ENCODE results near the gene ABCB6. TPM values are rescaled to one million over a fixed set of nuclear protein-coding genes. Genes with fewer than 3 reads are reported as not detected.

ABCB6 gene
- total RNA-seq, 1 donor from 2014 or later, result 62.9 TPM

Other genes with a start within 250 kb of the ABCB6 start
- gene FEV, start 233.8 kb downstream of the ABCB6 start, total RNA-seq, result not detected in 2 replicates
- not detected in 2 replicates for gene CRYBA2, start 225.5 kb downstream of the ABCB6 start, total RNA-seq
- not detected in 2 replicates for gene CFAP65, start 177.4 kb downstream of the ABCB6 start, total RNA-seq
- gene IHH, start 158.0 kb downstream of the ABCB6 start, total RNA-seq, result not detected in 2 replicates
- 15.0 and 16.1 TPM in 2 replicates for gene NHEJ1, start 58.1 kb downstream of the ABCB6 start, total RNA-seq
- 0.58 and 1.7 TPM in 2 replicates for gene SLC23A3, start 48.9 kb downstream of the ABCB6 start, total RNA-seq
- gene CNPPD1, start 42.0 kb downstream of the ABCB6 start, total RNA-seq, result 16.3 and 25.7 TPM in 2 replicates
- 70.2 and 91.9 TPM in 2 replicates for gene RETREG2, start 40.7 kb downstream of the ABCB6 start, total RNA-seq
- gene ZFAND2B, start 12.2 kb downstream of the ABCB6 start, total RNA-seq, result 20.6 and 23.4 TPM in 2 replicates
- gene ATG9A, start 10.7 kb upstream of the ABCB6 start, total RNA-seq, result 36.4 and 39.9 TPM in 2 replicates
- 23.0 and 57.8 TPM in 2 replicates for gene ANKZF1, start 10.8 kb upstream of the ABCB6 start, total RNA-seq
- gene GLB1L, start 26.5 kb upstream of the ABCB6 start, total RNA-seq, result 5.8 and 12.7 TPM in 2 replicates
- gene STK16, start 26.5 kb upstream of the ABCB6 start, total RNA-seq, result 14.0 and 26.2 TPM in 2 replicates
- gene TUBA4B, start 34.3 kb upstream of the ABCB6 start, total RNA-seq, result not detected in 2 replicates
- 30.2 and 38.0 TPM in 2 replicates for gene TUBA4A, start 35.0 kb upstream of the ABCB6 start, total RNA-seq
- 21.7 and 47.6 TPM in 2 replicates for gene DNAJB2, start 60.4 kb upstream of the ABCB6 start, total RNA-seq
- gene PTPRN, start 90.4 kb upstream of the ABCB6 start, total RNA-seq, result 2.1 and 12.7 TPM in 2 replicates
- not detected in 2 replicates for gene RESP18, start 113.8 kb upstream of the ABCB6 start, total RNA-seq
- gene DNPEP, start 169.0 kb upstream of the ABCB6 start, total RNA-seq, result 50.0 and 61.2 TPM in 2 replicates
- gene DES, start 199.4 kb upstream of the ABCB6 start, total RNA-seq, result 0.77 and 1.7 TPM in 2 replicates
- gene SPEG, start 215.9 kb upstream of the ABCB6 start, total RNA-seq, result 7.9 and 13.0 TPM in 2 replicates